CD4-positive, alpha-beta T cell treated with Interleukin-6 at 100 ng/mL for 8 hours (primary cell): ENCODE results near the gene GNPTAB.
A peak's percentile ranks its signal among the peaks of the same experiment; 100 is the strongest.

ENCODE experiments used
- DNase-seq: peaks from one replicate; pipeline ENCODE4 v3.0.0-alpha.2; 2020; ENCODE audit warnings: mixed read lengths, low spot score

GNPTAB gene

DNA sequence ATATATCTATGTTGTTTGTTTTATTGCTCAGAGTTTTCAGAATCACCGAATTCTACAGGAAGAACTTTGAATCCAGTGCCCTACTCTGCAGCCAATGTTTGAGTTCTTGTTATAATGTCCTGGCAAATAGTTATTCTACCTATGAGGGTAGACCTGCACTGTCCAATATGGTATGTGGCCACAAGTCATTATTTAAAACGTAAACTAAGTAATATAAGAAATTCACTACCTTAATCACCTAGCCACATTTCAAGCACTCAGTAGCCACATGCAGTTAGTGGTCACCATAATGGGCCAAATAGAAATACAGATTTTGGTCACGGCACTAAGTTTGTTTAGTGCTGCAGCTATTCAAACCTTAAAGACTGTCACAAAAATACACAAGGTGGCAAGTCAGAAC is 26.4 kb downstream of the GNPTAB start:
- DNase-seq, result no peak

DNA sequence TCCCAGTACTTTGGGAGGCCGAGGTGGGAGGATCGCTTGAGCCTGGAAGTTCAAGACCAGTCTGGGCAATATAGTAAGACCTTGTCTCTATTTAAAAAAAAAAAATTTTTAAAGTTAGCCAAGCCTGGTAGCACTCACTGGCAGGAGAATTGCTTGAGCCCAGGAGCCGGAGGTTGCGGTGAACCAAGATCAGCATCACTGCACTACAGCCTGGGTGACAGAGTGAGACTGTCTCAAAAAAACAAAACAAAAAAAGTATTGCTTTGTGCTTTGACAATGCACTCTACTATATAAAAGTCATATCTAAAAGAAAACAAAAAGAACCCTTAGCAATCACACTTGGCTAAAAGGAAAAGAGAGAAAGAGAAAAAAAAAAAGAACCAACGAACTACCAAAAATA is 26.8 kb downstream of the GNPTAB start:
- DNase-seq, result no peak

DNA sequence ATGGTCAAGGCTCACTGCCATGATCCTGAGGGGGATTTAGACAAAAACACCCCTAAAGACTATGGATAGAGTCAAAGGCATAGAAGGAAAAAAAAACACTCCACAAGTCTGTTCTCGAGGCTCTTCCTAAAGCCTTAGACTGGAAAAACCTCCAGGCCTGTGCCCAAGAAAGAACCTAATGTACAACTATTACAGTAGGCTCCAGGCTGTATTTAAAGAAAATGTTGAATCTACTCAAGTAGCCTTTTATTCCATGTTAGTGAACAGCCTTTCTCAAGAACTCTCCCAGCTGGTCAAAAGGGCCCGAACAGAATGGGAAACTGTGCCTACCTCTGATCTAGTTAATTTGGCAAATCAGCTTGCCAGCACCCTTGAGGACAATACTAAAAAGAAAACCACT is 28.3 kb downstream of the GNPTAB start:
- DNase-seq, result no peak

DNA sequence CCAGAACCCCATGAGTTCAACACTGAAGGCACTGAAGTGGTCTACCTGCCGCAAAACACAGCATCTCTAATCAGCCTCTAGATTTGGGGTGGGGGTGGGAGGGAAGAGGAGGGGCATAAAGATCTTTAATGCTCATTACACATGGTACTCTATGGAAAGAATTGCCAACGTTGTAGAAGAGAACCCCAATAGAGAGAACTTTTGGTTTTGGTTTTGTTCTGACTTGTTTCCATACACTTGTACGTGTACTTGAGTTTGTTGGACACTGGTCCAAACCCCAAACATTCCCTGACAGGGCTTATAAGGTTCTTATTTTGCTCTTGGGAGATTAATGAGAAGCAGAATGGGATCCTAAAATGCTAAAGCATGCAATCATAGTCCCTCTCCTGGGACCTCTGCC is 31.0 kb downstream of the GNPTAB start:
- DNase-seq, result no peak

DNA sequence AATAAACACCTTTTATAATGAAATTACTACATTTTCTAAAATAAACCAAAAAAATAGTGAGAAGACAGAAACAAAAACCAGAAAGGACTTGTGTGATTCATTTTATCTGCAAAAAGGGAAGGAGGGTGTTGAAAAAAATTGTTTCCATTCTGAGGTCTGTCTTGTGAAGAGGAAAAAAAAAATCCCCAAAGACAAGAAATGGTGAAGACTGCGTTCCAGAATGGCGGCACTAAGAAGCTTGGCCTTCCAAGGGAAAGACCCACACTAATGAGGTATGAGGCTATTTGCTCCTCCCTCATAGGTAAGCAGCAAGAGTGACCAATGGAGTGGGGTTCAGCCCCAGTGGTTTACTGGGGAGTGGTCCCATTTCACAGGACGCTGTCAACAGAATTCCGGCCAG is 35.0 kb downstream of the GNPTAB start:
- no peak for DNase-seq

DNA sequence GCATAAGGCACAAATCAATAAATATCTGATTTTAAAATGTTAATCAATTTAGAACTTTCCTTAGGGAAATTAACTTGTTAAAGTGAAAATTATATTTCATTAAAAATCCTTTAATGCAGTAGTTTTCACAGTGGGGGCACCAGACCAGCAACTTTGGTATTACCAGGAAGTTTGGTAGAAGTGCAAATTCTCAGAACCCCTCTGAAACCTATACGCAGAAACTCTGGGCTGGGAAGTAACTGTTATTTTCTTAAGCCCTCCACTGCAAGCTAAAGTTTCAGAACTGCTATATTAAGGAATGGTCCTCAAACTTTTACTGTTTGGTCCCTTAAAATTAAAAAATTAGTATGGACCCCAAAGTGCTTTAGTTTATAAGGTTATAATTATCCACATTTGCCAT is 35.7 kb downstream of the GNPTAB start:
- DNase-seq, result no peak

DNA sequence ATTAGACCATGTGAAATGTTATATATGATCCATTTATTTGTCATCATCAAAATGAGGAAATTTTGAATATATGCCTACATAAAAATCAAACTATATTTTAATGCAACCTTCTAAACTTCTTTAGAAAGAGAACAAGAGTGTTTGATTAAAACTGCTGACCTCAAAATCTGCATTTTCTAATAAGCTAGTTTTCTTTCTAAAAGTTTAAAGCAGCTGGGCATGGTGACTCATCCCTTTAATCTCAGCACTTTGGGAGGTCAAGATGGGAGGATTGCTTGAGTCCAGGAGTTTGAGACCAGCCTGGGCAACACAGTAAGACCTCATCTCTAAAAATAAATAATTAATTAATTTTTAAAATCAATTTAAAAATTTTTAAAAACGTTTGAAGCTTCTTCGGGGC is 36.2 kb downstream of the GNPTAB start:
- no peak for DNase-seq

DNA sequence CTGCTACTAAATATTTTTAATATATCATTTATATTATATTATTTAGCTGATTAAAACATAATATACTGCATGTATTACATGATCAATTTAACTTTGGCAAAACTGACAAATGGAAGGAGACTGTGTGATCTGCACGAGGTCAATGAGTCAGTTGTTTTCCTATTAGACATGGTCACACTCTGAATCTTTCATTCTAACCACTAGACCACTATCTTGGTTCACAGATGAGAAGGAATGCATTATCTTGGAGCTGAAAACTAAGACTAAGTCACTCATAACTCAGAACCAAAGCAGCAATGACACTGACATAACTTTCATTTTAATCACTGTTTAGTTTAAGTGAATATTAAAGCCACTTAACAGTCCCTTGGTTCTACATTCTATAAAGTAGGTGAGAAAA is 37.4 kb downstream of the GNPTAB start:
- DNase-seq, result no peak

DNA sequence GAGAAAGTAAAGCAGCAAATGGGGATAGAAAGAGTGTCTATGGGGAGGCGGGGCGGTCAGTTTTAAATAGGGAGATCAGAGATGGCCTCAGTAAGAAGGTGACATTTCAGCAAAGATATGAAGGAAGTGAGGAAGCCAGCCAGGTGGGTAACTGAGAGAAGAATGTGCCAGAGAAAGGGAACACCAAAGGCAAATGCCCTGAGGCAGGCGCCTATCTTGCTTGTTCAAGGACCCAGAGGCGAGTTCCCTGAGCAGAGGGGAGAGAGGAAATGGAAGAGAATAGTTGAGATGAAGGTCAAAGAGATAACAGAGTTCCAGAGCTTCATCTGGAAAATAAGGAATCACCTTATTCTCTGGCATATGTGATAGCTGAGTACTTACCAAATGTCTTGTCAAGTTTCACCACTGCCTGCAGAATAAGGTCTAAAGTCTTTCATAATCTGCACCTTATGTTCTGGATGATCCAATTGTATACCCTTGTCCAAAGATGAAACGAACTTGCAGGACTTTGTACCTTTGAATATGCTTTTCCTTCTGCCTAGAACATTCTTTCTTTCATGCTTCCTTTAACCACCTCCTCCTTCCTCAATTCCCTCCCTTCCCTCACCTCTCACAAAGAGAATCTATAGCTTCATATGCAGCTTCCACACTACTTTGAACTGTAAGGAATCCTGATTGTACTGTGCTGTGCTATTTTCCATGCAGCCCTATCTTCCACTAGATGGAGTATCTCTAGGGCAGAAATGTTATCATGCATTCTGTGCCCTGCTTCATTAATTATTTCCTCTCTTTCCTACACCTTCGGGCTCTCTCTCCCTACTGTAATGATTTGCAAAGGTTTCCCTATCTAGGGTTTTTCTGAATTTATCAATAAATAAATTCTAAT is 38.5 kb downstream of the GNPTAB start:
- no peak for DNase-seq

DNA sequence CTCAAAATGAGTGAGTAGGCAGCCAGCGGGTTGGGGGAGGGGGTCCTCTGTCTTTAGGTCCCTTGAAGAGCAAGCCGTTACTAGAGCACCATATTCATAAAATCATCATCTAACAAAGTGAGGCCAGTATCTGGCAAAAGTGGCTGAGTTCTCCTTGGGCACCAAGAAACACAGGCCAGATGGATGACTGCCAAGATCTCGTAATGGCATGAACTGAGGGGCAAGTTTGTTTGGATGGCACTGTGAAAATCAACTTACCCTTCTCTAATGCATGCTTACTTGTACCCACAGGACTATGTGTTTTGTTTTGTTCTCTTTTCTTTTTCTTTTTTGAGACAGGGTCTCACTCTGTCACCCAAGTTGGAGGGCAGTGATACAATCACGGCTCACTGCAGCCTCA is 41.6 kb downstream of the GNPTAB start:
- DNase-seq, result no peak

DNA sequence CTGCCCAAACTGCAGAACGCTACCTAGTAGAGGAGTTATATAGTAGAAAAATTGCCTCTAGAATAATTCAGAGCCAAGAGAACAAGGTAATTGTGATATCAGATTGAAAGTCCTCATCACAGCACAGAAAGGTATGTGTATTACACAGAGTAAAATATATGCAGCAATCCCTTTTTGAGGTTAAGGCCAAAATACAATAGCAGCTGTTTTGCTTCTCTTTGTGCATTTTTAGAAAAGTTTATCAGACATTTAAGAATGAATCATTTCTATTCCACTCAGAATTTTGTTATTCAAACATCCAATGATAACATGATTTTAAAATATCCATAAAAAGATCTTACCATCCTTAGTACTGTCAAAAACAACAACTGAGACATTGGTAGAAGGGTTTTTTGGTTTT is 45.1 kb downstream of the GNPTAB start:
- no peak for DNase-seq

DNA sequence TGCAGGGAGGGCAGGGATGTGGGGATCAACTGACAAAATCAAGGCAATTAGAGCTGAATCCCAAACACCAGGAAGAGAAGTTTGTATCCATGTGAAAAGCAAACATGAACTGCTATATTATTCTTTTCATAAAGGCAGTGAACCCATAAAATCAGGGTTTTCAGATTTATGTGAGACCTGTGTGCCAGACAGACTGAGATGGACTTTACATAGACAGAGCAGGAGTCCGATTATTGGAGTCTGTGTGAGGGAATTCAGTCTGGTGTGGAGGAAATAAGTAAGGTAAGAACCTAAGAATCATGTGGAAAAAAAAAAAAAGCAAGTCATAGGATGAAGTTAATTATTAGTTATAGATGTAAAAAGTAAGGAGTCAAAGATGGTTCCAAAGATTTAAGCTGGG is 46.4 kb downstream of the GNPTAB start:
- no peak for DNase-seq

DNA sequence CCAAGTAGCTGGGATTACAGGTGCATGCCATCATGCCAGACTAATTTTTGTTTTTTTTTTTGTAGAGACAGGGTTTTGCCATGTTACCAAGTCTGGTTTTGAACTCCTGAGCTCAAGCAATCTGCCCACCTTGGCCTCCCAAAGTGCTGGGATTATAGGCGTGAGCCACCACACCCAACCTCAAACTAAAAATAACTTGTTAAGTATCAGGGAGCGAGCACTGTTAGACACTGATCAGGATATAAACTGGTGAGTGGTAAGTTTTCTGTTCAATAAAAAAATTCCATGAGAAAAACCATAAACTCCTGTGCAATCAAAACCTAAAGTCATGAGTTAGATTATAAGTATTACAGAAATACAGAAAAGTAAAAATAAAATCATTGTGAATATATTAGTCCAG is 46.9 kb downstream of the GNPTAB start:
- no peak for DNase-seq

DNA sequence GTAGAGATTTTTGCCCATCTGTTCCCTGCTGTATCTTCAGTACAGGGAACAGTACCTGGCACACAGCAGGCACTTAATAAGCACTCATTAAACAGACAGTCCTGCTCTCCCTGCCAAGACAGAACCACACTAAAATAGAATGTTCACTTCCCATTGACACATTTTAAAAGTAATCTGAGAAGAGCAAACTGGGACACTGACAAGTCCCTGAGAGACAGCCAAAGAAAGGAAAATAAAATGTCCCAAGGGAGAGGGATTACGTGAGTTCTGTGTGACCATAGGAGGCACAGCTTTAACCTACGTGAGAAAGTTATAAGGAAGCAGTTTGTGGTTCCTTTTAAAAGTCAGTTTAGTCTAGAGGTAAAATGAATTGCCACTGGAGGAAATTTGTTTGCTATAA is 47.6 kb downstream of the GNPTAB start:
- no peak for DNase-seq

DNA sequence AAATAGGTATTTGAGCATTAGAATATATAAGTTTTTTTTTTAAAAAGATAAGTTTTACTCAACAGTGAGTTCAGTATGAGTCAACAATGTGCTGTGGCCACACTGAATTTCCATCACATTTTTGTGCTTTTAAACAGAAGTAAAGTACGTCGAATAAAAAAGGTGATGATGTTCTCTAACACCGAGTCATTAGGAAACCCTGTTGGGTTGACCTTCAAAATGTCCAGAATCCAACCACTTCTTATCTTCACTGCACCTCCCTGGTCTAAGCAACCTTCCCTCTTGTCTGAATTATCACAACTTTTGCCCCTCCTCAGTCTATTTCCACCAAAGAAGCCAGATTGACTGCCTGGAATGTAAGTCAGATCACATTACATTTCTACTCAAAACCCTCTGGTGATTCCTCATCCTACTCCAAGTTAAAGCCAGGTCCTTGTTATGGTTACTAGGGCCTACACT is 48.5 kb downstream of the GNPTAB start:
- DNase-seq, result no peak

DNA sequence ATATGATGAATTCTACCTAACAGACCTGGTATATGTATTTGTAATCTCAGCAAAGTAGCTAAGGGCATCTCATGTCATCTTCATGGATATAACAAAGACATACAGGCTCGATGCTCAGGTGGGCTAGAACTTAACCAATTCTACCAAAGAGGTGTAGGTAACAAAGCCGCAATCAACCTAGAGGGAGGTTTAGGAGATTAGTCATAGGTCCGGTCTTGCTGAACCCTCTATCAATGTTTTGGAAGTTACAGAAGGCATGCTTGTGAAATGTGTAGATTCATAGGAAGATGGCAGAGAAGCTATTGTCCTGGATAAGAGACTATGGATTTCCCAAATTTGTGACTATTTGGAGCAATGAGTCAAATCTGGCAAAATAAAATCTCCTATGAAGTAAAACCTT is 48.9 kb downstream of the GNPTAB start:
- no peak for DNase-seq

DNA sequence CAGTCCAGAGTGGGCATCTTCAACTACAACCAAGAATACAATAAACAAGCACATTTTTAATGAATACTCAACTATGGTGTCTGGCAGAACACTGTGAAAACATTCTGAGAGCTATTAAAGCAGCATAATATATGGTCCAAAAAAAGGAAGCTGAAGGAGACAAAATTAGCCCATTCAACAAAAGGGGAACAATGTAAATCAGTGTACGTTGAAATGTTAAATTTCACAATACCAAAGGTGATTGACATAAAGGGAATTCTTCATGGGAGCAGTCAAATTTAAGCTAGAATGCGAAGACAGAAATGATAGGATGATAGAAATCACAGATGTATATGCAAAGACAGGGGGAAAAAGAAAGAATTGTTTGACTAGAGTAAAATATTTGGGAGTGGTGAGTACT is 50.2 kb downstream of the GNPTAB start:
- DNase-seq, result no peak

DNA sequence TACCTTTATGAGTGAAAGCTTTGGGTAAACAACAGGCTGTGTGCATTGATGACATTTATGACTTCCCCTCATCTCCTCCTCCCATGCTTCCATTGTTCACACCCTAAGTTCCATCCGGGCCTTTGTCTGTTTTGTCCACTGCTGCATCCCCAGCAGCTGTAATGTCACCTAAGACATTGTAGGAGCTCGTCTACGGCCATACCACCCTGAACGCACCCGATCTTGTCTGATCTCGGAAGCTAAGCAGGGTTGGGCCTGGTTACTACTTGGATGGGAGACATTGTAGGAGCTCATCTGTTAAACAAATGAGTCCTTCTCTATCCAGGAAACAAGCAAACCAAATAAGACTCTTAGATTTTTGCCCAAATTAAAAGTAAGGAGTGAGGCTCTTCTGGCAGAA is 51.1 kb downstream of the GNPTAB start:
- DNase-seq, result no peak

DNA sequence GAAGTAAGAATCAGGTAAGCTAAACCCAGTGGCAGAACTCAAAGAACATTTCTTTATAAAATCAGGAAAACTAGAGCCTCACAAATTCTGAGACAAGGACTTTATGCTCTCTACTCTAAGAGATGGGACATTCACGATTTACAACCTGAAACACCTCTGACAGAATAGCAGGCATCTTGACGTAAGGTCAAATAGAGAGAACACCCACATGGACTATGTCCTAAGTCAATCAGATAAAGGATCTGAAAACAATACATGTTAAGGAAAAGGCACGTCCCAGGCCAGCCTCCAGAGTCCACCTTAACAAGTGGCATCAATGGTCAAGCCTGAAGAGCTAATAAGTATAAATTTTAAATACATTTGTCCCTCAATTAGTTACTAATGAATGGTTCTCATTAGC is 51.6 kb downstream of the GNPTAB start:
- no peak for DNase-seq

DNA sequence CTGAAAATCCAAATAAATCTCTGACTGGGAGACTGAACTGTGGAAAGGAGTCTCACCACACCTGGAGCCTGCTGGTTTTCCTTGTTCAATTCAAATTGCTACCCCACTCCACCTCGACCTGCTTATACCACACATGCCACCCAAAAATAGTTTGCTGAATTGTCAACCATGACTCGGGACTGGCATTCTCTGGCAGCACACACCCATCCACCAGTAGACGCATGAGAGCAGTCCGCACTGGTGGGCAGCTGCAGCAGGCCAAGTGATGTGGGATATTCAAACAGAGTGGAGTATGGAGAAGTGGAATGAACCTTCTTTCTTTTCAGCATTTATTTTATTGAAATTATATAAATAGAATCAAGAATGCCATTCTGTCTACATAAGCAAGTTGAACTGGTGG is 52.8 kb downstream of the GNPTAB start:
- DNase-seq, result no peak

DNA sequence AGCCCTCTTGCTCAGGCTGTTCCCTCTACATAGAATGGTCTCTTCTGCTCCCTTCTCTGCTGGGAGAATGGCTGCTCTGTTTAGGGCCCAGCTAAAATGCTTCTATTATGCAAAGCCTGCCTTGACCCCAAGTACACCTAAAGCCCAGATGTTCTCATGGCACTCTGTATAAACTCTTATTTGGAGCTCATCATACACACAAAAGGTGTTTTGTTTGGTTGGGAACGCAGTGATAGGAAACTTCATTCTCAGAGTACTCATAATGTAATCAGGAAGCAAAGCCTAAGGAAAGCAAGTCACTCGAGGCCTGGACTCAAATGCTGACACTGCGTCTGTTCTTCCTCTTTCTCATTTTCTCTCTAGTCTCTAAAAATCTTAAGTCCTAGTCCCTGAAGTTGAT is 53.3 kb downstream of the GNPTAB start:
- no peak for DNase-seq

DNA sequence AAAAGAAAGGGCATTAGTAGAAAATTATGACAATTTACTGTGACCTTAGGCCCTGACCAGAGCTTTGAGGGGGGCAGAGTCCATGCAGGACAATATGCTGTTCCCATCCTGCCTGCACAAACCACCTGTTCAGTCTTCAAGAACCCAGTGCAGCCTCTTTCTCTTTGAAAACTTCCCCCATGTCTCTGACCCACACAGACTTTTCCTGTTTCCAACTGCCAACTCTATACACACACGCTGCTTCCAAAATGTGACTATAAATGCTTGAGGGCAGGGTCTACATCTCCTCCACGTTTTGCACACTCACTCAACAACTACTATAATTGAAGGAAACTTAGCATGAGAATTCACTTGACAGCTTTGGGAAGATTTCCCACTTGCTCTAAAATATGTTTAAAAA is 54.9 kb downstream of the GNPTAB start:
- no peak for DNase-seq

DNA sequence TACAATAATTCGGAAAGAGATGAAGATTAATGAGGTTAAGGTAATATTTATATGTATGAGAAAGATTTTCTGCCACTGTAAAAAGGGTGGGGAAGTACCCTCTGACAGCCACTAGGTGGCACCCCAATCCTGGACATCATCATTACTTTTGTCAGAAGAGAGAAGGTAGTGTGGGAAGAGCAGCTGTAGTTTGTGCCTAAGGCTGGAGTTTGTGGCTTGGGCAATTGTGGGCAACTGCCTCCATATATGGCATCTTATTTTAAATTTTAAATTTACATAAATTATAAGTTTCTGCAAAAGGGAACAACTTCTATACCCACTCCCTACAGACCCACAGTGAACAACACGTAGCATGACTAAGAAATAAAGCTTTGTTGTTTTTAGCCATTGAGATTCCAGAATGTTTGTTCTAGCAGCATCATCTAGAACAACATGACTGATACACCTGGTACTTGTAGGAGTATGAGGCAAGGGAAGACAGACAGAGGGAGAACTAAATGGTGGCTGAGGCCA is 57.1 kb downstream of the GNPTAB start:
- DNase-seq, result peak; percentile 70
